Measurements from ENCODE around the gene HS2ST1. TPM values are rescaled to one million over a fixed set of nuclear protein-coding genes. Genes with fewer than 3 reads are reported as not detected.

The HS2ST1 gene
- total RNA-seq, 1 experiment from 2014 or later, result 19.0 TPM

GRCh38 chr1:87151500-87152421 is 237.3 kb downstream of the HS2ST1 start:
- no peak for DNase-seq (ENCODE audit: low read depth, low spot score)
- in situ Hi-C loops (cut with HindIII; ENCODE audit: low pct_unique_long_range_greater_than_20kb, low sequenced_read_pairs), result no loop called here

GRCh38 chr1:87154384-87154783 is 239.9 kb downstream of the HS2ST1 start:
- DNase-seq (ENCODE audit: low read depth, low spot score), result peak; percentile 28
- in situ Hi-C loops (cut with HindIII; ENCODE audit: low pct_unique_long_range_greater_than_20kb, low sequenced_read_pairs), result no loop called here

GRCh38 chr1:87155170-87155569 is 240.7 kb downstream of the HS2ST1 start:
- peak; percentile 96 for DNase-seq (ENCODE audit: low read depth, low spot score)
- in situ Hi-C loops (cut with HindIII; ENCODE audit: low pct_unique_long_range_greater_than_20kb, low sequenced_read_pairs), result no loop called here

- peak; percentile 62 for DNase-seq (ENCODE audit: low read depth, low spot score)
- in situ Hi-C loops (cut with HindIII; ENCODE audit: low pct_unique_long_range_greater_than_20kb, low sequenced_read_pairs), result no loop called here
These were observed 241.2 kb downstream of the HS2ST1 start for GRCh38 chr1:87155648-87156047.

- DNase-seq (ENCODE audit: low read depth, low spot score), result no peak
- in situ Hi-C loops (cut with HindIII; ENCODE audit: low pct_unique_long_range_greater_than_20kb, low sequenced_read_pairs), result no loop called here
These were observed 241.7 kb downstream of the HS2ST1 start for GRCh38 chr1:87156124-87156523.

- in situ Hi-C loops (cut with HindIII; ENCODE audit: low pct_unique_long_range_greater_than_20kb, low sequenced_read_pairs), result no loop called here
- DNase-seq (ENCODE audit: low read depth, low spot score), result no peak
These were observed 245.0 kb downstream of the HS2ST1 start for GRCh38 chr1:87159378-87159915.

Other genes starting within 250 kb of the HS2ST1 start
- gene SH3GLB1, start 210.1 kb upstream of the HS2ST1 start, total RNA-seq (2014; rRNA removed; shearing (Covaris generic)), result 18.5 and 19.3 TPM in 2 replicates
- gene SELENOF, start 509 bp upstream of the HS2ST1 start, total RNA-seq (2014; rRNA removed; shearing (Covaris generic)), result 257 and 280 TPM in 2 replicates

Measured in SK-MEL-5 (cell line).